EH (cell line): ENCODE data around the gene TTC4.

Source experiments
- DNase-seq: peaks from one replicate; pipeline ENCODE4 v3.0.0-alpha.2; 2015; ENCODE audit warnings: low read depth

TTC4 gene

DNA sequence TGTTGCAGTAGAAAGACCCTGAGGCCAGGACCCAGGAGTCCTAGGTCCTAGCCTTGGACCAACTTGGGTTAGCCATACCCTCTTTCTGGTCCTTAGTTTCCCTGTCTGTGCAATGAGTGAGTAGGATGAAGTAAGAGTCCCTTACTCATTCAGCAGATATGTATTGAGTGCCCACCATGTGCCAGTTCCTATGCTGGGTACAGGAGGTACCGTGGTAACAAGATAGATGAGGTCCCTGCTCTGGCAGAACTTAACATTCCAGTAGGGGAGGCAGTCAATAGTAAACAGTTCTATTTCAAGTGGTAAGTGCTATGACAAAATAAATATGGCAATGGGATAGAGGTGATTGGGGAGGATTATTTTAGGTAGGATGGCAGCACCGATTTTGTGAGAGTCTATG is 66.9 kb downstream of the TTC4 start:
- DNase-seq: no peak

- DNase-seq: no peak
Measured at GRCh38 chr1:54784066-54784465, 68.4 kb downstream of the TTC4 start.

GRCh38 chr1:54786778-54787177 is 71.1 kb downstream of the TTC4 start:
- no peak for DNase-seq

DNA sequence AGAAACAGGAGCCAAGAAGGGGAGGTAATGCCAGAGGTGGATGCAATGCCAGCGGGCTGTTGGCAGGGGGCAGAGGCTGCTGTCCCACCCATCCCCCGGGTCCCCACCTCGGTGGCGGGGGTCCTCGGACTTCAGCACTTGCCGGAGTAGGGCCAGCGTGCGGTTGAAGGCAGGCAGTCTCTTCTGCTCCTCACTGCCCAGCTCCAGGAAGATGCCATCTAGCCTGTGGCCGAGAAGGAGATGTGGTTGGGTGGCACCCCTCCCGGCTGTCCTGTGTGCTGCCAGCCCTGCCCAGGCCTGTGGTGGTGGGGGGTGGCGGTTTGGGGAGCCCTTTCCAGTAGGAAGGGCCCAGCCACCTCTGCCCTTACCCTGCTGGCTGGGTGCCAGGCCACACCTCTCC is 71.9 kb downstream of the TTC4 start:
- no peak for DNase-seq

DNA sequence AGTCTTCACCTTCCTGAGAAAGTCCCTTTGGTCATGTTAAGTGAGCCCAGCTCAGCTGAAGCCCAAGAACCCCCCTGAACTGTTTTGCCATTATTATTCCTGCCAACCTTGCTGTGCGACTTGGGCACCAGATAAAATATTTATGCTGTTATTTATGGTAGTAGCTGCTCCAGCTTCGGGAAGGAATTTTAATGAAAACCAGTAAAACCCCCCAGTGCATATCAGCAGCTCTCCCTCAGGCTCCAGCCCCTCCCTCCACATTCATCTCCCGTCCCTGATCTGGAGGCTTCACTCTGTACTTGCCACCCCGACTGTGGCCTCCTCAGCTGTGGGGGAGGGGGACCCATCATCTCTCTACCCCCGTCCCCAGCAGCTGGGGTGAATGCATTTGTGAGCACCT is 72.8 kb downstream of the TTC4 start:
- no peak for DNase-seq

DNA sequence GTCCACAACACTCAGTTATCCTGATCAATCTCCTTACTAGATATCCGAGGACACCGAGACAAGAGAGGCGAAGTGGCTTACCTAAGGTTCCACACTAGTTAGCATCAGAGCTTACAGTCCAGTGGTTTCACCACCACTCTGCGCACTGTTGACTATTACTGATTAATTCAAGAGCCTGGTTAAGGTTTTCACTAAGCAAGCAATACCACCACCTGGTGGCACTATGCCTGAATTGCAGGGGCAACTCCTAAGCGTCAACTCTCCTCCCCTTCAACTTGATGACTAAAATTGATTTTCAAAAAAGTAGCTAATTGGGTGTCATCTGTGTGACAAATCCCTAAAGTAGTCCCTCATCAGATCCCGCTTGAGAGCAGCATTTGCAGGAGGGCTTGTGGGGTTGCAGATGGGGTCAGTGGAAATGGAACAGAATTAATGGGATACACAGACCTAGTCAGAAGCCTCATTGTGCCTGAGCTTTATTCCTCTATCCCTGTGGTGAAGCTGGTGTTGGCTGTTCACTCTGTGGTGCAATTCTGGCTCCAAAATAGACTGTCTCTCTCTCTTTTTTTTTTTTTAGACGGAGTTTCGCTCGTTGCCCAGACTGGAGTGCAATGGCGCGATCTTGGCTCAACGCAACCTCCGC is 76.3 kb downstream of the TTC4 start:
- peak; percentile 20 for DNase-seq
